PC-3 (cell line): ENCODE results near the gene RIMBP2.

Source experiments
- EZH2phosphoT487 ChIP-seq: fragments of 300-600 bp; sonication (generic); IDR thresholded peaks from 2 replicates; pipeline ENCODE4 v1.6.1; 2018; ENCODE audit warnings: mild to moderate bottlenecking, antibody characterized with exemption, low read length, borderline replicate concordance
- TF ChIP-seq, protein P1 (sequence below): fragments of 300-600 bp; sonication (generic); conservative IDR thresholded peaks from 2 replicates; pipeline ENCODE4 v1.5.1; 2017; ENCODE audit warnings: antibody characterized with exemption, low read depth, mild to moderate bottlenecking, low read length

DNA sequence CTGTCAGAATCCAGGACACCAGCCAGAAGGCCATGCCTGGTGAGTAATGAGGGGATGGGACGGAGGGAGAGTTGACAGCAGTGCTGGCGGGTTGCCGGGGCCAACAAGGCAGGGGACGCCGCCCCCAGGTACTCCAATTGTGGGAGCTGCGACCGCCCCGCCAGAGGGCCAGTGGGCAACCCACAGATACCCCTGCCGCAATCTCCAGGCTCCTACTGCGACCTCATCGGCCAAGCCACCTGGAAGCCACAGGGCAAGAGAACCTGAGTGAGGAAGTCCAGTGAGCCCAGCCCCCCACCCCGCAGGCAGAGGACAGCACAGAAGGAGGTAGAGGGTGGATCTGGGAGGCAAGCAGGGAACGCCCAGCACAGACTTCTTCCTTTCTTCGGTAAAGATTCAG, 103.0 kb downstream of the RIMBP2 start:
- TF ChIP-seq, protein P1, sequence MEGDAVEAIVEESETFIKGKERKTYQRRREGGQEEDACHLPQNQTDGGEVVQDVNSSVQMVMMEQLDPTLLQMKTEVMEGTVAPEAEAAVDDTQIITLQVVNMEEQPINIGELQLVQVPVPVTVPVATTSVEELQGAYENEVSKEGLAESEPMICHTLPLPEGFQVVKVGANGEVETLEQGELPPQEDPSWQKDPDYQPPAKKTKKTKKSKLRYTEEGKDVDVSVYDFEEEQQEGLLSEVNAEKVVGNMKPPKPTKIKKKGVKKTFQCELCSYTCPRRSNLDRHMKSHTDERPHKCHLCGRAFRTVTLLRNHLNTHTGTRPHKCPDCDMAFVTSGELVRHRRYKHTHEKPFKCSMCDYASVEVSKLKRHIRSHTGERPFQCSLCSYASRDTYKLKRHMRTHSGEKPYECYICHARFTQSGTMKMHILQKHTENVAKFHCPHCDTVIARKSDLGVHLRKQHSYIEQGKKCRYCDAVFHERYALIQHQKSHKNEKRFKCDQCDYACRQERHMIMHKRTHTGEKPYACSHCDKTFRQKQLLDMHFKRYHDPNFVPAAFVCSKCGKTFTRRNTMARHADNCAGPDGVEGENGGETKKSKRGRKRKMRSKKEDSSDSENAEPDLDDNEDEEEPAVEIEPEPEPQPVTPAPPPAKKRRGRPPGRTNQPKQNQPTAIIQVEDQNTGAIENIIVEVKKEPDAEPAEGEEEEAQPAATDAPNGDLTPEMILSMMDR, result no peak
- TF ChIP-seq EZH2phosphoT487, result no peak
